HG03060 (cell line): ENCODE data around the gene C1QTNF3.
A peak's percentile ranks its signal among the peaks of the same experiment; 100 is the strongest.

ENCODE experiments used
- ATAC-seq: cut with Tn5 transposase; IDR thresholded peaks from one replicate; pipeline ENCODE4 v1.9.1; 2021; ENCODE audit warnings: low read depth, moderate number of reproducible peaks; ENCODE audit not compliant: unreplicated experiment

C1QTNF3 gene

GRCh38 chr5:34002629-34003328 is 40.2 kb downstream of the C1QTNF3 start:
- no peak for ATAC-seq

GRCh38 chr5:34001241-34001841 is 41.7 kb downstream of the C1QTNF3 start:
- ATAC-seq = no peak

- ATAC-seq = no peak
These were observed 43.0 kb downstream of the C1QTNF3 start for GRCh38 chr5:33999978-34000377.

GRCh38 chr5:33997331-33997983 is 45.6 kb downstream of the C1QTNF3 start:
- peak; percentile 64 for ATAC-seq

GRCh38 chr5:33995865-33996264 is 47.1 kb downstream of the C1QTNF3 start:
- ATAC-seq = no peak

- ATAC-seq = no peak
These were observed 48.2 kb downstream of the C1QTNF3 start for GRCh38 chr5:33994845-33995244.

GRCh38 chr5:33992864-33993263 is 50.1 kb downstream of the C1QTNF3 start:
- no peak for ATAC-seq

- no peak for ATAC-seq
These were observed 57.6 kb downstream of the C1QTNF3 start for GRCh38 chr5:33985447-33985846.

GRCh38 chr5:33984671-33985124 is 58.3 kb downstream of the C1QTNF3 start, which contains the start of gene SLC45A2:
Gene SLC45A2, minus strand, starts transcription at chr5:33984693. Its CDS starts 110 bp downstream, at chr5:33984583.
- no peak for ATAC-seq

GRCh38 chr5:33984178-33984577 is 58.8 kb downstream of the C1QTNF3 start:
- ATAC-seq = no peak

GRCh38 chr5:33981408-33982162 is 61.4 kb downstream of the C1QTNF3 start:
- no peak for ATAC-seq

- no peak for ATAC-seq
These were observed 63.0 kb downstream of the C1QTNF3 start for GRCh38 chr5:33980030-33980429.

GRCh38 chr5:33978306-33978705 is 64.7 kb downstream of the C1QTNF3 start:
- no peak for ATAC-seq

- ATAC-seq = no peak
These were observed 66.7 kb downstream of the C1QTNF3 start for GRCh38 chr5:33976307-33976706.

- no peak for ATAC-seq
These were observed 67.2 kb downstream of the C1QTNF3 start for GRCh38 chr5:33975852-33976251.

GRCh38 chr5:33973271-33973670 is 69.7 kb downstream of the C1QTNF3 start:
- ATAC-seq = no peak

GRCh38 chr5:33969572-33970452 is 73.2 kb downstream of the C1QTNF3 start:
- ATAC-seq = no peak

GRCh38 chr5:33968211-33969005 is 74.6 kb downstream of the C1QTNF3 start:
- no peak for ATAC-seq
